Lower leg skin (tissue), 4 donors: ENCODE results near the gene CAPN5. TPM values are rescaled to one million over a fixed set of nuclear protein-coding genes. Genes with fewer than 3 reads are reported as not detected.
"Not testable (repeated sequence)": the region's sequence is repeated elsewhere in the genome, so short reads cannot be mapped to it uniquely, and the experiment has no call there.

Experiments
- DNase-seq, 2 donors: peaks; one replicate each; pipeline ENCODE4 v3.0.0-alpha.2; 2019; ENCODE audit warnings: low spot score in 2 of 2
- H3K4me3 ChIP-seq: fragments of 200-600 bp; sonication (generic); 2 replicates; pipeline ENCODE4 v1.5.1; 2017; ENCODE audit warnings: mild to moderate bottlenecking, low read depth; ENCODE audit not compliant: poor library complexity, severe bottlenecking
- POLR2A ChIP-seq, 2 donors: fragments of 450-650 bp; IDR thresholded peaks; one replicate each; pipeline ENCODE4 v1.6.1; 2016 to 2017; ENCODE audit warnings: antibody characterized with exemption in 2 of 2, mild to moderate bottlenecking in 1 of 2, moderate library complexity in 1 of 2
- WGBS, 2 donors: methylation state at CpG; one replicate each; pipeline ENCODE4 v1.1.5; 2018; 5-methylcytosine and 5-hydroxymethylcytosine counted together
- intact Hi-C: fragments of 100-400 bp; cut with DNase I; formaldehyde crosslinking; loops from one replicate; pipeline ENCODE4 v1.15.0; 2023; ENCODE audit warnings: low total_unique reads
- total RNA-seq, 4 donors: library from RNA; depleted of rRNA; stranded (reverse); fragments of >200 nt; gene quantifications; one replicate each; pipeline ENCODE4 v1.1.0, GENCODE V29; 2016
- TF ChIP-seq, protein P1 (sequence below), 3 donors: fragments of 450-650 bp; IDR thresholded peaks; one replicate each; pipeline ENCODE4 v1.5.1; 2016; ENCODE audit warnings: antibody characterized with exemption in 3 of 3, mild to moderate bottlenecking in 3 of 3, moderate library complexity in 2 of 3

Gene CAPN5
- total RNA-seq, 4 donors from 2014 or later, result 0.38 to 1.9 (median 1.2) TPM

DNA sequence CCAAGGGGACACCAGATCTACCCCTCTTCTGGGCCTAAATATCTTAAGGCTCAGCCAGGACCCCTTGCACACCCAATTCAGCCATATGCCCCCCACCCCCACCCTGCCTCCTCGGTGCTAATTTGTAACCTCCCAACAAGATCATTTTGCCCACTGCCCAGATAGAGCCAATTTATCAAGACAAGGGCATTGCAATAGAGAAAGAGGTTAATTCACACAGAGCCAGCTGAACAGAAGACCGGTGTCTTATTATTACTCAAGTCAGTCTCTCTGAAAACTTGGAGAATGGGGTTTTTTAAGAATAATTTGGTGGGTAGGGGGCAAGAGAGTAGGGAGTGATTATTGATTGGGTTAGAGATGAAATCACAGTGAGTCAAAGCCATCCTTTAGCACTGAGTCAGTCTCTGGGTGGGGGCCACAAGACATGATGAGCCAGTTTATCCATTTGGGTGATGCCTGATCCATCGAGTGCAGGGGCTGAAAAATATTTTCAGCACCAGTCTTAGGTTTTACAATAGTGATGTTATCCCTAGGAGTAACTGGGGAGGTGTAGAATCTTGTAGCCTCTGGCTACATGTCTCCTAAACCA lies 9.9 kb upstream of the CAPN5 start:
- 83 to 89% methylated on average over 3 of the region's 3 CpGs for WGBS, 2 donors
- TF ChIP-seq POLR2A (IDR thresholded peaks at IDR 0.05), result no peak
- TF ChIP-seq, protein P1, sequence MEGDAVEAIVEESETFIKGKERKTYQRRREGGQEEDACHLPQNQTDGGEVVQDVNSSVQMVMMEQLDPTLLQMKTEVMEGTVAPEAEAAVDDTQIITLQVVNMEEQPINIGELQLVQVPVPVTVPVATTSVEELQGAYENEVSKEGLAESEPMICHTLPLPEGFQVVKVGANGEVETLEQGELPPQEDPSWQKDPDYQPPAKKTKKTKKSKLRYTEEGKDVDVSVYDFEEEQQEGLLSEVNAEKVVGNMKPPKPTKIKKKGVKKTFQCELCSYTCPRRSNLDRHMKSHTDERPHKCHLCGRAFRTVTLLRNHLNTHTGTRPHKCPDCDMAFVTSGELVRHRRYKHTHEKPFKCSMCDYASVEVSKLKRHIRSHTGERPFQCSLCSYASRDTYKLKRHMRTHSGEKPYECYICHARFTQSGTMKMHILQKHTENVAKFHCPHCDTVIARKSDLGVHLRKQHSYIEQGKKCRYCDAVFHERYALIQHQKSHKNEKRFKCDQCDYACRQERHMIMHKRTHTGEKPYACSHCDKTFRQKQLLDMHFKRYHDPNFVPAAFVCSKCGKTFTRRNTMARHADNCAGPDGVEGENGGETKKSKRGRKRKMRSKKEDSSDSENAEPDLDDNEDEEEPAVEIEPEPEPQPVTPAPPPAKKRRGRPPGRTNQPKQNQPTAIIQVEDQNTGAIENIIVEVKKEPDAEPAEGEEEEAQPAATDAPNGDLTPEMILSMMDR (IDR thresholded peaks at IDR 0.05), result no peak
- no peak overlapping the region for H3K4me3 ChIP-seq
- peak in 1 of 2 donors; percentile 3 for DNase-seq
- intact Hi-C loops, result no loop called here

DNA sequence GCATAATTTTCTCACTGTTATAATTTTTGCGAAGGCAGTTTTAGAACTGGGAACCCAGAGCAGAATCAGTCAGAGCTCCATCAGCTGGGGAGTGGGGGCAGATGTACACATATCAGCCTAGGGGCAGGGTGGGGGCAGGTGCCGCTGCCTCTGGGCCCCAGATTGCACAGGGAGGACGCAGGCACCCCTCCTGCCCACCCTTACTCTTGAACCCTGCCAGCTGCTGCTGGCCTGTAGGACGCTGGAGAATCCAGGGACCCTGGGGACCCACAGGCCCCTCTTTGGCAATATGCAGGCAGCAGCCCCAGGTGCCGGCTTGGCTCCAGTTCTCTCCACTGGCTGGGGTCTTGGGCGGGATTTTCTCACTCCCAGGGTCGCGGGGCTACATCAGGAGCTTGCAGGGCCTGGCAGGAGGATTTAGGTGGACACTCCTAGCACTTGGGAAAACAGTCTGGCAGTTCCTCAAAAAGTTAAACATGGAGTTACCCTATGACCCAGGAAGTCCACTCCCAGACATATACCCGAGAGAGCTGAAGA lies 8.8 kb upstream of the CAPN5 start:
- H3K4me3 ChIP-seq, result no peak overlapping the region
- intact Hi-C loops, result no loop called here
- DNase-seq, result peak in 1 of 2 donors; percentile 58
- TF ChIP-seq, protein P1 (IDR thresholded peaks at IDR 0.05), result no peak
- TF ChIP-seq POLR2A (IDR thresholded peaks at IDR 0.05), result no peak
- 88 to 94% methylated on average over 6 to 9 of the region's 9 CpGs for WGBS, 2 donors

DNA sequence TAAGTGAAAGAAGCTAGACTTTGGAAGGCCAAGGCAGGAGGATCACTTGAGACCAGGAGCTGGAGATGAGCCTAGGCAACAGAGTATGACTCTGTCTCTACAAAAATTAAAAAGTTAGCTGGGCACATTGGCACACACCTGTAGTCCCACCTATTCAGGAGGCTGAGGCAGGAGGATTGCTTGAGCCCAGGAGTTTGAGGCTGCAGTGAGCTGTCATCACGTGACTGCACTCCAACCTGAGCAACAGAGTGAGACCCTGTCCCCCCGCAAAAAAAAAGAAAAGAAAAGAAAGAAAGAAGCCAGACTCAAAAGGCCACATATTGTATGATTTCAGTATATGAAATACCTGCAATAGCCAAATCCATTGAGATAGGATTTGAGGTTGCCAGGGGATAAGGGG lies 7.9 kb upstream of the CAPN5 start:
- intact Hi-C loops, result no loop called here
- TF ChIP-seq, protein P1 (IDR thresholded peaks at IDR 0.05), result no peak
- TF ChIP-seq POLR2A (IDR thresholded peaks at IDR 0.05), result no peak
- WGBS, 2 donors, result 80 to 87% methylated on average over 2 of the region's 2 CpGs
- H3K4me3 ChIP-seq, result no peak overlapping the region
- peak in 1 of 2 donors; percentile 50 for DNase-seq

DNA sequence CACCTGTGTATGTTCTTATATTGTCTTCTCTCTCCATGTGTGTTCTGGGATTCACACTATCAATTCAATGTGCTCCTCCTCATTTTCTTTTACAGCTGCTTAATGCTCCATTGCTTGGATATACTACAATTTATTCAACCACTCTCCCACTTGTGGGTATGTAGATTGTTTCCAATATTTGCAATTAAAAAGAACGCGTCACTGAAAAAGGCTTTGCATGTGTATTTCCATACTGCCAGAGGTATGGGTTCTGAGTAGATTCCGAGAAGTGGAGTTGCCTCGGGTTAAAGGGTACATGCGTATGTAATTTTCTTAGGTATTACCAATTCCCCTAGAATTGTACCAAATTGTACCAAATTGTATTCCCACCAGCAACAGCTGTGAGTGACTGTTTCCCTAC lies 7.0 kb upstream of the CAPN5 start:
- H3K4me3 ChIP-seq, result no peak overlapping the region
- no peak for DNase-seq
- 90 to 95% methylated on average over 5 of the region's 5 CpGs for WGBS, 2 donors
- intact Hi-C loops, result no loop called here
- TF ChIP-seq POLR2A (IDR thresholded peaks at IDR 0.05), result no peak
- TF ChIP-seq, protein P1 (IDR thresholded peaks at IDR 0.05), result no peak

DNA sequence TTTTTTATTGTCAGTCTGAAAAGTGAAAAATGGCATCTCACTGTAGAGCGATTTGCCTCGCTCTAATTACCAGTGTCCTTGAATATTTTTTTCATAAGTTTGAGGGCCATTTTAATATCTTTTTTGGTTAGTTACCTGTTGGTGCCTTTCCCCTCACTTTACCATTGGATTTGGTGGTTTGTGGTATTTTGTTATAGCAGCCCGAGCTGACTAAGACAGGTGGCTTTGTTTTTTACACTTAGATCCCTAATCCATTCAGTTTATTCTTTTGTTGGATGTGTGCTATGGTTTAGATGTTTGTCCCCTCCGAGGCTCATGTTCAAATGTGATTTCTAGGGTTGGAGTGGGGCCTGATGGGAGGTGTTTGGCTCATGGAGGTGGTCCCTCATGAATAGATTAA lies 6.5 kb upstream of the CAPN5 start:
- no peak for TF ChIP-seq POLR2A (IDR thresholded peaks at IDR 0.05)
- TF ChIP-seq, protein P1 (IDR thresholded peaks at IDR 0.05), result no peak
- no peak overlapping the region for H3K4me3 ChIP-seq
- intact Hi-C loops, result no loop called here
- 78 to 81% methylated on average over 4 of the region's 4 CpGs for WGBS, 2 donors
- peak in 1 of 2 donors; percentile 3 for DNase-seq

DNA sequence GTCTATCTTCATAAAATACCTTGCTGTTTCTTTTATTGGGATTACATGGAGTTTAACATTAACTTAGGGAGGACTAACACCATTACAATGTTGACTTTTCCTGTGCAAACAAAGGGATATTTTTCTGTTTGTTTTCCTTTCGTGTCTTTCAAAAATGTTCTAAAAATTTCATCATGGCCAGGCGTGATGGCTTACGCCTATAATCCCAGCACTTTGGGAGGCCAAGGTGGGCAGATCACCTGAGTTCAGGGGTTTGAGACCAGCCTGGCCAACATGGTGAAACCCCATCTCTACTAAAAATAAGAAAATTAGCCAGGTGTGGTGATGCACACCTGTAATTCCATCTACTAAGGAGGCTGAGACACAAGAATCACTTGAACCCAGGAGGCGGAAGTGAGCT lies 5.5 kb upstream of the CAPN5 start:
- intact Hi-C loops, H3K4me3 ChIP-seq: not testable (repeated sequence)
- DNase-seq, result peak in 1 of 2 donors; percentile 10
- 87 to 96% methylated on average over 4 of the region's 4 CpGs for WGBS, 2 donors
